Measurements from ENCODE around the gene CRTC1. TPM values are rescaled to one million over a fixed set of nuclear protein-coding genes. Genes with fewer than 3 reads are reported as not detected.

The CRTC1 gene
- total and polyA plus RNA-seq, 9 of the 15 experiments (the other 6 are each of a cell fraction or from before 2014, with no cell fraction given): 0.25 to 3.8 (median 1.2) TPM; not detected in 2

DNA sequence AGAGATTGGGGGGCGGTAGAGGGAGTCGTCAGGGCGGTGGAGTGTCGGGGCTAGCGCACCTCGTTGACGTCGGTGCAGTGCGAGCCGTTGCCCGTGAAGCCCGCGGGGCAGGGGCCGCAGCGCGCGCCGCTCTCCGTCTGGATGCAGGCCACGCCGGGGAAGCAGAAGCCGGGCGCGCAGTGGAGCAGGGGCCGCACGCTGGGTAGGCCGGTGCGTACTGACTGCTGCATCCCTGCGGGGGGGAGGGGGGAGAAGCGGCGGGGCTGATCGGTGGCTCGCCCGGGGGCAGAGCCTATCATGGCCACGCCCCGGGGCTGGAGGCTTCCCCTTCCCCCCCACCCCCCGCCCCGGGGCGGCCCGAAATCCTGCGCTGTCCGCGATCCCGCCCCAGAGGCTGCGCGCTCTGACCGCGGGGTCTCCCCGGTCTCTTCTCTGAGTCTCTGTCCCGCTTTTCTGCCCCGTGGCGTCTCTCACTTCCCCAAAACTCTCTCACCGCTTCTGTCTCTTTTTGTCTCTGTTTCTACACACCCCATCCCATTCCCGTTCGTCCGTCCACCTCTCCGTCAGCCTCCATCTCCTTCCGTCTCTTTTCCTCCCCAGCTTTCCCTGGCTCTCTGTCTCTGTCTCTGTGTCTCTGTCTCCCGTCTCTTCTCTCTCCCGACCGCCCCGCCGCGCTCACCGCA, 106.5 kb downstream of the CRTC1 start (continued):
- TF ChIP-seq, protein P1, sequence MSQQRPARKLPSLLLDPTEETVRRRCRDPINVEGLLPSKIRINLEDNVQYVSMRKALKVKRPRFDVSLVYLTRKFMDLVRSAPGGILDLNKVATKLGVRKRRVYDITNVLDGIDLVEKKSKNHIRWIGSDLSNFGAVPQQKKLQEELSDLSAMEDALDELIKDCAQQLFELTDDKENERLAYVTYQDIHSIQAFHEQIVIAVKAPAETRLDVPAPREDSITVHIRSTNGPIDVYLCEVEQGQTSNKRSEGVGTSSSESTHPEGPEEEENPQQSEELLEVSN (IDR thresholded peaks at IDR 0.05; ENCODE audit: borderline replicate concordance in 1 of 2, extremely low read depth in 1 of 2, insufficient read depth in 1 of 2, insufficient read length in 1 of 2, low read depth in 1 of 2, low read length in 1 of 2, poor library complexity in 1 of 2, severe bottlenecking in 1 of 2): peak in 1 of 2 experiments; percentile 23
- TF ChIP-seq, protein P2, sequence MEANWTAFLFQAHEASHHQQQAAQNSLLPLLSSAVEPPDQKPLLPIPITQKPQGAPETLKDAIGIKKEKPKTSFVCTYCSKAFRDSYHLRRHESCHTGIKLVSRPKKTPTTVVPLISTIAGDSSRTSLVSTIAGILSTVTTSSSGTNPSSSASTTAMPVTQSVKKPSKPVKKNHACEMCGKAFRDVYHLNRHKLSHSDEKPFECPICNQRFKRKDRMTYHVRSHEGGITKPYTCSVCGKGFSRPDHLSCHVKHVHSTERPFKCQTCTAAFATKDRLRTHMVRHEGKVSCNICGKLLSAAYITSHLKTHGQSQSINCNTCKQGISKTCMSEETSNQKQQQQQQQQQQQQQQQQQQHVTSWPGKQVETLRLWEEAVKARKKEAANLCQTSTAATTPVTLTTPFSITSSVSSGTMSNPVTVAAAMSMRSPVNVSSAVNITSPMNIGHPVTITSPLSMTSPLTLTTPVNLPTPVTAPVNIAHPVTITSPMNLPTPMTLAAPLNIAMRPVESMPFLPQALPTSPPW (CRISPR knock-in tag; IDR thresholded peaks at IDR 0.05): peak; percentile 58
- TF ChIP-seq, protein P3, sequence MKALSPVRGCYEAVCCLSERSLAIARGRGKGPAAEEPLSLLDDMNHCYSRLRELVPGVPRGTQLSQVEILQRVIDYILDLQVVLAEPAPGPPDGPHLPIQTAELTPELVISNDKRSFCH (CRISPR knock-in tag; IDR thresholded peaks at IDR 0.05): no peak
- TF ChIP-seq, protein P3 (tag; IDR thresholded peaks at IDR 0.05): no peak
- TF ChIP-seq GTF2A2 (tag; IDR thresholded peaks at IDR 0.05) (no peak), SAFB2 (IDR thresholded peaks at IDR 0.05; ENCODE audit: borderline replicate concordance, low read depth, low read length, severe bottlenecking) (no peak), NCOA4 (IDR thresholded peaks at IDR 0.05; ENCODE audit: partially characterized antibody) (no peak), BCL6 (CRISPR knock-in tag; IDR thresholded peaks at IDR 0.05) (no peak), ETV1 (tag; conservative IDR thresholded peaks at IDR 0.05; ENCODE audit: low read depth) (no peak)
- TF ChIP-seq, protein P4, sequence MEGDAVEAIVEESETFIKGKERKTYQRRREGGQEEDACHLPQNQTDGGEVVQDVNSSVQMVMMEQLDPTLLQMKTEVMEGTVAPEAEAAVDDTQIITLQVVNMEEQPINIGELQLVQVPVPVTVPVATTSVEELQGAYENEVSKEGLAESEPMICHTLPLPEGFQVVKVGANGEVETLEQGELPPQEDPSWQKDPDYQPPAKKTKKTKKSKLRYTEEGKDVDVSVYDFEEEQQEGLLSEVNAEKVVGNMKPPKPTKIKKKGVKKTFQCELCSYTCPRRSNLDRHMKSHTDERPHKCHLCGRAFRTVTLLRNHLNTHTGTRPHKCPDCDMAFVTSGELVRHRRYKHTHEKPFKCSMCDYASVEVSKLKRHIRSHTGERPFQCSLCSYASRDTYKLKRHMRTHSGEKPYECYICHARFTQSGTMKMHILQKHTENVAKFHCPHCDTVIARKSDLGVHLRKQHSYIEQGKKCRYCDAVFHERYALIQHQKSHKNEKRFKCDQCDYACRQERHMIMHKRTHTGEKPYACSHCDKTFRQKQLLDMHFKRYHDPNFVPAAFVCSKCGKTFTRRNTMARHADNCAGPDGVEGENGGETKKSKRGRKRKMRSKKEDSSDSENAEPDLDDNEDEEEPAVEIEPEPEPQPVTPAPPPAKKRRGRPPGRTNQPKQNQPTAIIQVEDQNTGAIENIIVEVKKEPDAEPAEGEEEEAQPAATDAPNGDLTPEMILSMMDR (IDR thresholded peaks at IDR 0.05 in 2 of 3, conservative IDR thresholded peaks at IDR 0.05 in 1 of 3; ENCODE audit: insufficient read depth in 2 of 3, low read depth in 1 of 3, low read length in 3 of 3): no peak
- TF ChIP-seq, protein P5, sequence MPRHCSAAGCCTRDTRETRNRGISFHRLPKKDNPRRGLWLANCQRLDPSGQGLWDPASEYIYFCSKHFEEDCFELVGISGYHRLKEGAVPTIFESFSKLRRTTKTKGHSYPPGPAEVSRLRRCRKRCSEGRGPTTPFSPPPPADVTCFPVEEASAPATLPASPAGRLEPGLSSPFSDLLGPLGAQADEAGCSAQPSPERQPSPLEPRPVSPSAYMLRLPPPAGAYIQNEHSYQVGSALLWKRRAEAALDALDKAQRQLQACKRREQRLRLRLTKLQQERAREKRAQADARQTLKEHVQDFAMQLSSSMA (CRISPR knock-in tag; IDR thresholded peaks at IDR 0.05): no peak
- TF ChIP-seq, protein P6, sequence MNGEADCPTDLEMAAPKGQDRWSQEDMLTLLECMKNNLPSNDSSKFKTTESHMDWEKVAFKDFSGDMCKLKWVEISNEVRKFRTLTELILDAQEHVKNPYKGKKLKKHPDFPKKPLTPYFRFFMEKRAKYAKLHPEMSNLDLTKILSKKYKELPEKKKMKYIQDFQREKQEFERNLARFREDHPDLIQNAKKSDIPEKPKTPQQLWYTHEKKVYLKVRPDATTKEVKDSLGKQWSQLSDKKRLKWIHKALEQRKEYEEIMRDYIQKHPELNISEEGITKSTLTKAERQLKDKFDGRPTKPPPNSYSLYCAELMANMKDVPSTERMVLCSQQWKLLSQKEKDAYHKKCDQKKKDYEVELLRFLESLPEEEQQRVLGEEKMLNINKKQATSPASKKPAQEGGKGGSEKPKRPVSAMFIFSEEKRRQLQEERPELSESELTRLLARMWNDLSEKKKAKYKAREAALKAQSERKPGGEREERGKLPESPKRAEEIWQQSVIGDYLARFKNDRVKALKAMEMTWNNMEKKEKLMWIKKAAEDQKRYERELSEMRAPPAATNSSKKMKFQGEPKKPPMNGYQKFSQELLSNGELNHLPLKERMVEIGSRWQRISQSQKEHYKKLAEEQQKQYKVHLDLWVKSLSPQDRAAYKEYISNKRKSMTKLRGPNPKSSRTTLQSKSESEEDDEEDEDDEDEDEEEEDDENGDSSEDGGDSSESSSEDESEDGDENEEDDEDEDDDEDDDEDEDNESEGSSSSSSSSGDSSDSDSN (IDR thresholded peaks at IDR 0.05; ENCODE audit: borderline replicate concordance in 1 of 2, low read depth in 2 of 2, low read length in 2 of 2): 0 out of 4 replicates have a peak, but pooled peaks of 1 of the 2 experiments have one; percentile 26
- TF ChIP-seq, protein P7, sequence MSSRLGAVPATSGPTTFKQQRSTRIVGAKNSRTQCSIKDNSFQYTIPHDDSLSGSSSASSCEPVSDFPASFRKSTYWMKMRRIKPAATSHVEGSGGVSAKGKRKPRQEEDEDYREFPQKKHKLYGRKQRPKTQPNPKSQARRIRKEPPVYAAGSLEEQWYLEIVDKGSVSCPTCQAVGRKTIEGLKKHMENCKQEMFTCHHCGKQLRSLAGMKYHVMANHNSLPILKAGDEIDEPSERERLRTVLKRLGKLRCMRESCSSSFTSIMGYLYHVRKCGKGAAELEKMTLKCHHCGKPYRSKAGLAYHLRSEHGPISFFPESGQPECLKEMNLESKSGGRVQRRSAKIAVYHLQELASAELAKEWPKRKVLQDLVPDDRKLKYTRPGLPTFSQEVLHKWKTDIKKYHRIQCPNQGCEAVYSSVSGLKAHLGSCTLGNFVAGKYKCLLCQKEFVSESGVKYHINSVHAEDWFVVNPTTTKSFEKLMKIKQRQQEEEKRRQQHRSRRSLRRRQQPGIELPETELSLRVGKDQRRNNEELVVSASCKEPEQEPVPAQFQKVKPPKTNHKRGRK (tag; IDR thresholded peaks at IDR 0.05): peak; percentile 25; the same call in 1 of the 2 replicates

Measured in K562 (cell line).